NCI-H2171 treated with DMSO at 0.1 percent for 48 hours (cell line): Measurements from ENCODE around the gene INPP4A.

ENCODE experiments used
- DNase-seq: peaks from one replicate; lab custom pipeline; 2025; lab: John Stamatoyannopoulos, UW

The INPP4A gene

GRCh38 chr2:98563394-98563793, 118.7 kb downstream of the INPP4A start:
- no peak for DNase-seq

GRCh38 chr2:98564541-98565132, 120.0 kb downstream of the INPP4A start:
- DNase-seq, result peak; percentile 32

GRCh38 chr2:98565286-98565860, 120.7 kb downstream of the INPP4A start:
- no peak for DNase-seq

- DNase-seq, result no peak
Measured at GRCh38 chr2:98565941-98566340, 121.3 kb downstream of the INPP4A start.

- DNase-seq, result no peak
Measured at GRCh38 chr2:98568161-98568956, 123.7 kb downstream of the INPP4A start.

GRCh38 chr2:98569197-98569793, 124.6 kb downstream of the INPP4A start:
- no peak for DNase-seq

GRCh38 chr2:98569915-98570314, 125.3 kb downstream of the INPP4A start:
- no peak for DNase-seq

GRCh38 chr2:98570356-98570755, 125.7 kb downstream of the INPP4A start:
- no peak for DNase-seq

GRCh38 chr2:98571121-98571701, 126.6 kb downstream of the INPP4A start:
- DNase-seq, result no peak

- DNase-seq, result no peak
Measured at GRCh38 chr2:98571796-98572195, 127.1 kb downstream of the INPP4A start.

- no peak for DNase-seq
Measured at GRCh38 chr2:98572211-98572610, 127.6 kb downstream of the INPP4A start.

- no peak for DNase-seq
Measured at GRCh38 chr2:98572676-98573075, 128.0 kb downstream of the INPP4A start.

GRCh38 chr2:98573426-98573825, 128.8 kb downstream of the INPP4A start:
- no peak for DNase-seq

GRCh38 chr2:98576666-98577312, 132.1 kb downstream of the INPP4A start:
- DNase-seq, result no peak

GRCh38 chr2:98577313-98577712, 132.7 kb downstream of the INPP4A start:
- DNase-seq, result no peak

GRCh38 chr2:98578231-98578630, 133.6 kb downstream of the INPP4A start:
- DNase-seq, result no peak

GRCh38 chr2:98579926-98580325, 135.3 kb downstream of the INPP4A start:
- no peak for DNase-seq

GRCh38 chr2:98580656-98581284, 136.1 kb downstream of the INPP4A start:
- no peak for DNase-seq

- DNase-seq, result no peak
Measured at GRCh38 chr2:98582523-98582922, 137.9 kb downstream of the INPP4A start.

GRCh38 chr2:98583276-98583675, 138.6 kb downstream of the INPP4A start:
- DNase-seq, result no peak

GRCh38 chr2:98583816-98584618, 139.4 kb downstream of the INPP4A start:
- no peak for DNase-seq
